HepG2 (cell line): ENCODE results near the gene POLR3GL. TPM values are rescaled to one million over a fixed set of nuclear protein-coding genes. Genes with fewer than 3 reads are reported as not detected.

Source experiments
- ATAC-seq: fragments of 200-7000 bp; cut with Tn5 transposase; 3 replicates; pipeline ENCODE4 v1.9.1; 2020; ENCODE audit warnings: mild to moderate bottlenecking, moderate library complexity
- BruUV-seq: library from RNA; stranded (reverse); fragments of 400-500 nt; replicated peaks from 2 replicates; lab custom pipeline; 2021; lab: Mats Ljungman, UMichigan
- CTCF ChIA-PET: fragments of 300-600 bp; formaldehyde crosslinking; extraction: SDS; loops from one replicate; lab custom pipeline; 2021; ENCODE audit warnings: low total read pairs, inconsistent platforms, low intra/inter-chr PET ratio; lab: Yijun Ruan, JAX
- POLR2A ChIA-PET: fragments of 350-600 bp; sonication (Branson Sonifier 250); formaldehyde crosslinking; loops from one replicate; lab custom pipeline; 2020; ENCODE audit warnings: antibody characterized with exemption, inconsistent platforms; lab: Yijun Ruan, JAX
- DNase-seq: peaks from one replicate; pipeline ENCODE4 v3.0.0-alpha.2; 2015; ENCODE audit warnings: low spot score
- FAIRE-seq: peaks from 3 replicates; lab custom pipeline; 2011; peaks lifted over from hg19 to GRCh38; lab: Jason Lieb, UNC
- H2AFZ ChIP-seq: one replicate; pipeline ENCODE4 v1.6.1; 2011; ENCODE audit warnings: low read length, inconsistent platforms
- H3K27ac ChIP-seq: fragments of 300-600 bp; 3 replicates; pipeline ENCODE4 v1.8.0; 2011; ENCODE audit warnings: mixed run types, mild to moderate bottlenecking, mixed read lengths, low read length, inconsistent platforms; ENCODE audit not compliant: insufficient read depth; ENCODE audit errors: extremely low read length
- H3K27me3 ChIP-seq, 2 experiments: fragments of 200-600 bp in 1 of 2; 2 replicates in 1 of 2; 3 replicates in 1 of 2; pipeline versions ENCODE4 v1.6.0 to v1.8.0; 2011; ENCODE audit warnings: low read length in 2 of 2, mild to moderate bottlenecking in 2 of 2, moderate library complexity in 2 of 2, inconsistent platforms in 1 of 2; ENCODE audit not compliant: insufficient read depth in 2 of 2, control insufficient read depth in 1 of 2
- H3K36me3 ChIP-seq, 2 experiments: fragments of 200-600 bp in 1 of 2; replicated peaks in 1 of 2; 2 replicates in 1 of 2; 3 replicates in 1 of 2; pipeline versions ENCODE4 v1.5.1 to v1.8.0; 2011; ENCODE audit warnings: low read length in 2 of 2, inconsistent platforms in 1 of 2; ENCODE audit not compliant: insufficient read depth in 2 of 2, control insufficient read depth in 1 of 2
- H3K4me1 ChIP-seq: 2 replicates; pipeline ENCODE4 v1.5.1; 2012; ENCODE audit warnings: low read length, inconsistent platforms; ENCODE audit not compliant: insufficient read depth
- H3K4me2 ChIP-seq: 2 replicates; pipeline ENCODE4 v1.6.0; 2011; ENCODE audit warnings: low read depth, low read length, inconsistent platforms
- H3K4me3 ChIP-seq, 3 experiments: fragments of 200-600 bp in 1 of 3; sonication (generic), shearing (Covaris generic) in 1 of 3; replicated peaks in 1 of 3; 2 replicates each; pipeline ENCODE4 v1.5.1; 2011 to 2016; ENCODE audit warnings: low read length in 3 of 3, inconsistent platforms in 2 of 3, low read depth in 2 of 3, mild to moderate bottlenecking in 2 of 3, control low read depth in 1 of 3, mixed read lengths in 1 of 3; ENCODE audit not compliant: insufficient read depth in 1 of 3
- H3K79me2 ChIP-seq: one replicate; pipeline ENCODE4 v1.6.1; 2011; ENCODE audit warnings: low read length, inconsistent platforms; ENCODE audit not compliant: insufficient read depth
- H3K9ac ChIP-seq: 2 replicates; pipeline ENCODE4 v1.6.0; 2011; ENCODE audit warnings: mild to moderate bottlenecking, low read depth, low read length, inconsistent platforms; ENCODE audit not compliant: insufficient read depth
- H3K9me3 ChIP-seq: 2 replicates; pipeline ENCODE4 v1.5.1; 2012; ENCODE audit warnings: mild to moderate bottlenecking, low read length
- H4K20me1 ChIP-seq: 2 replicates; pipeline ENCODE4 v1.6.0; 2011; ENCODE audit warnings: inconsistent platforms, mild to moderate bottlenecking, low read length, moderate library complexity; ENCODE audit not compliant: insufficient read depth
- CCDC6 ChIP-seq: sonication (generic); formaldehyde crosslinking; IDR thresholded peaks from 2 replicates; pipeline ENCODE4 v1.8.1; 2022; ENCODE audit warnings: mild to moderate bottlenecking, missing genetic modification reagents, moderate library complexity
- GPN1 ChIP-seq: sonication (generic); formaldehyde crosslinking; IDR thresholded peaks from 2 replicates; pipeline ENCODE4 v1.5.1; 2020; ENCODE audit warnings: missing genetic modification reagents, borderline replicate concordance
- HNF4A ChIP-seq: sonication (generic); formaldehyde crosslinking; IDR thresholded peaks from 2 replicates; pipeline ENCODE4 v1.4.0; 2020; ENCODE audit warnings: missing genetic modification reagents
- PPARG ChIP-seq: conservative IDR thresholded peaks from 2 replicates; pipeline ENCODE4 v1.6.1; 2016; ENCODE audit warnings: missing biosample characterization, missing genetic modification reagents
- RARA ChIP-seq: IDR thresholded peaks from 2 replicates; pipeline ENCODE4 v1.6.1; 2016; ENCODE audit warnings: missing genetic modification reagents, missing compliant biosample characterization
- RXRB ChIP-seq: IDR thresholded peaks from 2 replicates; pipeline ENCODE4 v1.6.1; 2016; ENCODE audit warnings: borderline replicate concordance, missing genetic modification reagents, missing compliant biosample characterization
- TRIM24 ChIP-seq: sonication (generic); formaldehyde crosslinking; IDR thresholded peaks from 2 replicates; pipeline ENCODE4 v1.8.0; 2022; ENCODE audit warnings: mild to moderate bottlenecking, missing genetic modification reagents
- XBP1 ChIP-seq: sonication (generic); formaldehyde crosslinking; IDR thresholded peaks from 2 replicates; pipeline ENCODE4 v1.5.0; 2020; ENCODE audit warnings: missing genetic modification reagents
- YEATS2 ChIP-seq: sonication (generic); formaldehyde crosslinking; IDR thresholded peaks from 2 replicates; pipeline ENCODE4 v1.4.0; 2020; ENCODE audit warnings: missing genetic modification reagents, borderline replicate concordance
- ZBTB1 ChIP-seq: sonication (generic); formaldehyde crosslinking; IDR thresholded peaks from 2 replicates; pipeline ENCODE4 v1.4.0; 2020; ENCODE audit warnings: missing genetic modification reagents, borderline replicate concordance
- ZBTB46 ChIP-seq: sonication (generic); formaldehyde crosslinking; IDR thresholded peaks from 2 replicates; pipeline ENCODE4 v1.4.0; 2020; ENCODE audit warnings: mild to moderate bottlenecking, missing genetic modification reagents, borderline replicate concordance
- ZNF101 ChIP-seq: sonication (generic); formaldehyde crosslinking; IDR thresholded peaks from 2 replicates; pipeline ENCODE4 v1.4.0; 2020; ENCODE audit warnings: mild to moderate bottlenecking, low read depth, missing genetic modification reagents, borderline replicate concordance
- ZNF335 ChIP-seq: sonication (generic); formaldehyde crosslinking; IDR thresholded peaks from 2 replicates; pipeline ENCODE4 v1.4.0; 2020; ENCODE audit warnings: missing genetic modification reagents
- WGBS: methylation state at CpG from one replicate; pipeline ENCODE4 v1.1.6; 2017; ENCODE audit warnings: low lambda C conversion rate; 5-methylcytosine and 5-hydroxymethylcytosine counted together
- in situ Hi-C: cut with HindIII; loops from 2 replicates; pipeline ENCODE4 v1.10.0; 2017; ENCODE audit warnings: low pct_unique_long_range_greater_than_20kb; ENCODE audit not compliant: extremely low pct_ligation_motif_present
- intact Hi-C: fragments of 100-400 bp; cut with micrococcal nuclease; formaldehyde crosslinking; loops from one replicate; pipeline ENCODE4 v1.10.0; 2022; ENCODE audit not compliant: unreplicated experiment
- polyA plus RNA-seq, 8 experiments: library from polyadenylated mRNA; depleted of rRNA in 3 of 8; stranded (reverse) in 7 of 8; unstranded in 1 of 8; fragments of >200 nt; fragmentation: Illumina TruSeq in 4 of 8; extraction: Trizol in 4 of 8; gene quantifications; 2 replicates each; pipeline versions ENCODE4 v1.2.1 to v1.2.3, GENCODE V29; 2011 to 2016; ENCODE audit warnings: low read depth in 4 of 8, missing spikeins in 1 of 8, mixed read lengths in 1 of 8; ENCODE audit not compliant: insufficient read depth in 1 of 8
- total RNA-seq, 5 experiments: library from RNA; depleted of rRNA; stranded (reverse); fragments of >200 nt; fragmentation: Illumina TruSeq; extraction: Trizol; gene quantifications; 2 replicates each; pipeline ENCODE4 v1.2.3, GENCODE V29; 2016; ENCODE audit warnings: low read depth in 1 of 5
- TF ChIP-seq, protein P1 (sequence below): sonication (generic); formaldehyde crosslinking; IDR thresholded peaks from 2 replicates; pipeline ENCODE4 v1.4.0; 2020; ENCODE audit warnings: missing genetic modification reagents, borderline replicate concordance
- TF ChIP-seq, protein P2 (sequence below): sonication (generic); formaldehyde crosslinking; IDR thresholded peaks from 2 replicates; pipeline ENCODE4 v1.5.0; 2020; ENCODE audit warnings: missing genetic modification reagents
- TF ChIP-seq, protein P3 (sequence below): sonication (generic); formaldehyde crosslinking; IDR thresholded peaks from 2 replicates; pipeline ENCODE4 v1.8.1; 2023; ENCODE audit warnings: mild to moderate bottlenecking, moderate library complexity, missing genetic modification reagents

Gene POLR3GL
- total and polyA plus RNA-seq, 2 of the 13 experiments (the other 11 are each of a cell fraction or from before 2014, with no cell fraction given), result 11.5 to 12.4 TPM

- POLR2A ChIA-PET, result interaction anchor here (1.0 to 2.9 kb wide), 4 partner anchors 10 to 53 kb away, joined by 3 to 9 read pairs (median 6); partner anchors contain the start of genes ANKRD34A, POLR3GL and RBM8A
- TF ChIP-seq HNF4A (CRISPR knock-in tag), result peak; percentile 20; the same call in 1 of the 2 replicates
- no peak for TF ChIP-seq CCDC6 (CRISPR knock-in tag)
- no peak for TF ChIP-seq TRIM24 (CRISPR knock-in tag)
- no peak for TF ChIP-seq GPN1 (CRISPR knock-in tag)
- TF ChIP-seq ZNF101 (CRISPR knock-in tag), result no peak
- TF ChIP-seq, protein P1, sequence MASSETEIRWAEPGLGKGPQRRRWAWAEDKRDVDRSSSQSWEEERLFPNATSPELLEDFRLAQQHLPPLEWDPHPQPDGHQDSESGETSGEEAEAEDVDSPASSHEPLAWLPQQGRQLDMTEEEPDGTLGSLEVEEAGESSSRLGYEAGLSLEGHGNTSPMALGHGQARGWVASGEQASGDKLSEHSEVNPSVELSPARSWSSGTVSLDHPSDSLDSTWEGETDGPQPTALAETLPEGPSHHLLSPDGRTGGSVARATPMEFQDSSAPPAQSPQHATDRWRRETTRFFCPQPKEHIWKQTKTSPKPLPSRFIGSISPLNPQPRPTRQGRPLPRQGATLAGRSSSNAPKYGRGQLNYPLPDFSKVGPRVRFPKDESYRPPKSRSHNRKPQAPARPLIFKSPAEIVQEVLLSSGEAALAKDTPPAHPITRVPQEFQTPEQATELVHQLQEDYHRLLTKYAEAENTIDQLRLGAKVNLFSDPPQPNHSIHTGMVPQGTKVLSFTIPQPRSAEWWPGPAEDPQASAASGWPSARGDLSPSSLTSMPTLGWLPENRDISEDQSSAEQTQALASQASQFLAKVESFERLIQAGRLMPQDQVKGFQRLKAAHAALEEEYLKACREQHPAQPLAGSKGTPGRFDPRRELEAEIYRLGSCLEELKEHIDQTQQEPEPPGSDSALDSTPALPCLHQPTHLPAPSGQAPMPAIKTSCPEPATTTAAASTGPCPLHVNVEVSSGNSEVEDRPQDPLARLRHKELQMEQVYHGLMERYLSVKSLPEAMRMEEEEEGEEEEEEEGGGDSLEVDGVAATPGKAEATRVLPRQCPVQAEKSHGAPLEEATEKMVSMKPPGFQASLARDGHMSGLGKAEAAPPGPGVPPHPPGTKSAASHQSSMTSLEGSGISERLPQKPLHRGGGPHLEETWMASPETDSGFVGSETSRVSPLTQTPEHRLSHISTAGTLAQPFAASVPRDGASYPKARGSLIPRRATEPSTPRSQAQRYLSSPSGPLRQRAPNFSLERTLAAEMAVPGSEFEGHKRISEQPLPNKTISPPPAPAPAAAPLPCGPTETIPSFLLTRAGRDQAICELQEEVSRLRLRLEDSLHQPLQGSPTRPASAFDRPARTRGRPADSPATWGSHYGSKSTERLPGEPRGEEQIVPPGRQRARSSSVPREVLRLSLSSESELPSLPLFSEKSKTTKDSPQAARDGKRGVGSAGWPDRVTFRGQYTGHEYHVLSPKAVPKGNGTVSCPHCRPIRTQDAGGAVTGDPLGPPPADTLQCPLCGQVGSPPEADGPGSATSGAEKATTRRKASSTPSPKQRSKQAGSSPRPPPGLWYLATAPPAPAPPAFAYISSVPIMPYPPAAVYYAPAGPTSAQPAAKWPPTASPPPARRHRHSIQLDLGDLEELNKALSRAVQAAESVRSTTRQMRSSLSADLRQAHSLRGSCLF, result no peak
- TF ChIP-seq YEATS2, result no peak
- TF ChIP-seq, protein P2, sequence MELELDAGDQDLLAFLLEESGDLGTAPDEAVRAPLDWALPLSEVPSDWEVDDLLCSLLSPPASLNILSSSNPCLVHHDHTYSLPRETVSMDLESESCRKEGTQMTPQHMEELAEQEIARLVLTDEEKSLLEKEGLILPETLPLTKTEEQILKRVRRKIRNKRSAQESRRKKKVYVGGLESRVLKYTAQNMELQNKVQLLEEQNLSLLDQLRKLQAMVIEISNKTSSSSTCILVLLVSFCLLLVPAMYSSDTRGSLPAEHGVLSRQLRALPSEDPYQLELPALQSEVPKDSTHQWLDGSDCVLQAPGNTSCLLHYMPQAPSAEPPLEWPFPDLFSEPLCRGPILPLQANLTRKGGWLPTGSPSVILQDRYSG, result no peak
- no peak for TF ChIP-seq ZBTB1 (CRISPR knock-in tag)
- TF ChIP-seq, protein P3, sequence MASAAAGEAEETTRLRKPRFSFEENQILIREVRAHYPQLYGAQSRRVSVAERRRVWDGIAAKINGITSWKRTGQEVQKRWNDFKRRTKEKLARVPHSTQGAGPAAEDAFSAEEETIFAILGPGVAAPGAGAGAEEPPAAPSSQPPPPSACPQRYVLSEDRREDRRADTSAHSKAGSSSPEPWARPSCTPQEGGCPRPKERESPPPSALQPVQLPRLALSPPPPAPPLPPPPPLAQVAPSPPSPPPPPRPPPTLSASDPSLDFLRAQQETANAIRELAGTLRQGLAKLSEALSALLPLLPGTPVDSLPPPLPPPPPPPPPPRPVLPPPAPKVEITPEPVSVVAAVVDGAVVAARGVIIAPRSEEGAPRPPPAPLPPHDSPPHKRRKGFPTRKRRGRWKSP, result no peak
- TF ChIP-seq ZBTB46 (CRISPR knock-in tag), result no peak
- no peak for TF ChIP-seq XBP1 (CRISPR knock-in tag)
- TF ChIP-seq PPARG (CRISPR knock-in tag), result peak; percentile 32; the same call in 1 of the 2 replicates
- TF ChIP-seq RXRB, result peak; percentile 56; the same call in 1 of the 2 replicates
- peak; percentile 31; the same call in 1 of the 2 replicates for TF ChIP-seq RARA (CRISPR knock-in tag)
- no peak for TF ChIP-seq ZNF335 (CRISPR knock-in tag)
Measured at GRCh38 chr1:145980457-145980994, 16.0 kb downstream of the POLR3GL start.

More at GRCh38 chr1:145980457-145980994, 16.0 kb downstream of the POLR3GL start:
- FAIRE-seq (no peak), ATAC-seq (no peak), DNase-seq (no peak)
- no peak overlapping the region for H3K9ac ChIP-seq
- in situ Hi-C loops (no loop called here), intact Hi-C loops (no loop called here)
- no peaks in the 10 kb centered on the region for H3K79me2 ChIP-seq
- WGBS, result 50% methylated on average over 1 of the region's 1 CpG
- no peaks in the 10 kb centered on the region for H3K9me3 ChIP-seq
- H3K27me3 ChIP-seq, result no peaks in the 10 kb centered on the region
- H3K27ac ChIP-seq, result no peak overlapping the region
- H2AFZ ChIP-seq, result no peak overlapping the region
- BruUV-seq, result no TSS peak
- peaks cover 77% of the 10 kb centered on the region for H3K4me1 ChIP-seq
- H3K4me3 ChIP-seq, result no peak overlapping the region
- 0 out of 2 replicates have a peak overlapping the region, but pooled peaks have one; percentile 20 for H3K4me2 ChIP-seq
- CTCF ChIA-PET, result interaction anchor here (4.4 kb wide), 1 partner anchor 26 kb away, joined by 60 read pairs; no protein-coding TSS in a partner anchor
- H4K20me1 ChIP-seq, result no peaks in the 10 kb centered on the region
- no peaks in the 10 kb centered on the region for H3K36me3 ChIP-seq
